Left kidney (tissue), 2 donors: Measurements from ENCODE around the gene LAMA2. TPM values are rescaled to one million over a fixed set of nuclear protein-coding genes. Genes with fewer than 3 reads are reported as not detected.

ENCODE experiments used
- DNase-seq: peaks from one replicate; pipeline ENCODE4 v3.0.0-alpha.2; 2013
- polyA plus RNA-seq: library from polyadenylated mRNA; unstranded; fragments of 120-200 nt; gene quantifications from one replicate; pipeline ENCODE4 v1.2.1, GENCODE V29; 2013; ENCODE audit not compliant: insufficient read length

Gene LAMA2
- polyA plus RNA-seq, 1 donor: 40.1 TPM

DNA sequence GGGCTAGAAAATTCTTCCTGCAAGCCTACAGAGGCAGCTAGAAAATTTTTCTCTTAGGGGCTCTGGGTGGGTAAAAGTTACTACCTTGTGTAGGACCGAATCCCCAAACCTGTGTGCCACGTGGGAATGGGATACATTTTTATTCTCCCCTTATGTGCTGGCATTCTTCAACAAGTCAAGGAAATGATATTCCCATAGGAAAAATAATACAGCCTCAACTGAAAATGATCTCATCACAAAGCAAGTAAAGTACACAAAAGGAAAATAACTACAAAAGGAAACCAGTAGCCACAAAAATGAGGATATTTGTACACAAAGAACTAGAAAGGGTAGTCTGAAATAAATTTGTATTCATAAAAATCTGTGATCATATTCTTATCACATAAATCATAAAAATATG lies 298.1 kb downstream of the LAMA2 start:
- DNase-seq: no peak

DNA sequence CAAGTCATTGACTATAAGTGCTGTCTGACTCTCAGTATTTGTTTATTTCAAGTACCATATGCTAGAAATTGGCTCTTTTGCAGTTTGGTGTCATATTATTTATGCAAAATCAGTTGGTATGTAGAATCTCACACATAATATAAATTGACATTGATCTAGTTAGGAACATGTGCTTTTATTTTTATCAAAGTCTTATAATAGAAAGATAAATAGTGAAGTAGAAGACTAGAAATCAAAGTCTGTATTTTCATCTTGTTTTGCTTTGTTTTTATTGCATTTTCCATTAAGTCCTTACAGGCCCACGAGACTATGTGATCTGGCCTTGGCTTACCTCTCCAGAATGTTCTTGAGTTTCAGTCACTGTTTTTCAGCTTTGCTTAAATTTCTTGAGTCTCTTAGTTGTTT lies 300.3 kb downstream of the LAMA2 start:
- DNase-seq: no peak

GRCh38 chr6:129183681-129184301 lies 300.9 kb downstream of the LAMA2 start:
- no peak for DNase-seq

GRCh38 chr6:129184324-129184723 lies 301.4 kb downstream of the LAMA2 start:
- DNase-seq: no peak

DNA sequence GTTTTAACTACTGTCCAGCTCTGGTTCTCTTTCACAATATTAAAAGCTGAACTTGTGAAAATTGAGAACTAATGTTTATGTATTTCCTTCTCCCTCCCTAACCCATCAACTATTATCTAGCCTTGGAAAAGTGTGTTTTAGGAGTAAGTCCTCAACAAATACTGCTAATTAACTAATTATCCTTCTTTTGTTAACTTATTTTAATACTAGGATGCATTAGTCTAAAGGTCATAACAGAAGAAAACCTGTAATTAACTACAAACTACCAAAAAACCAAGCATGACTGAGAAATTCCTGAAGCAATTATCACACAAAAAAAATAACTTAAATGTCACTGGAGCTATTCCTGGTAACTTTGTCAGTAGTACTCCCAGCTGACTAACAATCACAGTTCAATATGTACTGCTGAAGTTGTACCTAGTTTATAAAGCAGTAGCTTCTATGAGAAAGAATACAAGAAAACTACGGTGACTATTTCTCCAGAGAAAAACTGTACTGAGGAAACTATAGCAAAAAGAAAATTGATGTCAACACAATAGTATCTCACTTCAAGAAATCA lies 301.9 kb downstream of the LAMA2 start:
- no peak for DNase-seq

DNA sequence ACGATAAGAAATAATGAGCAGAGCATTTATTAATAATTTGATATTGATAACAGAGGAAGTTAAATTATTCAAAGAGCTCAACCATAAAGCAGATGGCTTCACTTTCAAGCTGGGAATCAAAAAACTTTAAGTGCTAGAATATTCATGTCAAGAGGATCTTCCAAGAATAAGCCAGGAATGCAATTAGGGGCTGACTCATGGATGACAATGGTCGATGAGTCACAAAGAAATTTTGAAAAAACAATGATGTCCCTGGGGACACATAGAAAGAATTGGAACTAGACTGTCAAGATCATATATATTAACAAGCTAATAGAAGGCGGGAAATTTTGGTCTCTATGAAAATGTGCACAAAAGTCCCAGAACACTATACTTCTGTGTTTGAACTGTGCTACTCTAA lies 304.1 kb downstream of the LAMA2 start:
- DNase-seq: no peak

- no peak for DNase-seq
These were observed 305.4 kb downstream of the LAMA2 start for GRCh38 chr6:129188306-129188705.

GRCh38 chr6:129188795-129189194 lies 305.9 kb downstream of the LAMA2 start:
- no peak for DNase-seq

GRCh38 chr6:129189266-129189665 lies 306.3 kb downstream of the LAMA2 start:
- DNase-seq: no peak

DNA sequence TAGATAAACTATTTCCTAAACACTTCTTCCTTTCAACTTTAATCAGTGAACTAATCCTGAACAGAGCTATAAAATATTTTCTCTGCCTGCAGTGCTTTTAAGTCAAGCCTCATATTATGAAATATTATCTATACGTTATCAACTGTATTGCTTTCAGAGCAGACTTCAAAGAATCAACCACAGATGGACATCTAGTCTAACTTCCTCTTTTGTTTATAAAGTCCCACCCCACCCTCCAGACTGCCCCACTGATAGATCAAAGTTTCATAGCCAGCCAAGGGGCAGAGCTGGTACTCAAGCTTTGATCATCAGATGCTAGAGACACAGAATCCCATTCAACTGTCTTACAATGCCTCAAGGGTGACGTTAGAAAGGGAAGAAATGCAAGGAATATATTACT lies 308.3 kb downstream of the LAMA2 start:
- DNase-seq: no peak

DNA sequence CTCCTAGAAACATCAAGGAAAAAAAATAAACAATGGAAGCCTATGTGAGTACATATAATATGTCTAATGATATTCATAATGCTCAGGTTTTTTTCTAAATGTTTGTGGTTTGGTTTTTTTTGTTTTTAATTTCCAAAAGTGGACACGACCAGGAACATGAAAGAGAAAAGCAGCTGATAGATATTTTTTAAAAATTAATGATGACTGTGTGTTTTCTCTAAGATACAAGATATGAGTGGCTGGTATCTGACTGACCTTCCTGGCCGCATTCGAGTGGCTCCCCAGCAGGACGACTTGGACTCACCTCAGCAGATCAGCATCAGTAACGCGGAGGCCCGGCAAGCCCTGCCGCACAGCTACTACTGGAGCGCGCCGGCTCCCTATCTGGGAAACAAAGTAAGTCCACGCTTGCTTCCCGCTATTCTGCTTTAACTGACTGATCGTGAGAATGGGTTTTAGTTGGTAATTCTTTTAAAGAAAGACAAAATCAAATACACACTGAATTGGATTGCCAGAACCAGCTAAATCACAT lies 309.6 kb downstream of the LAMA2 start:
- no peak for DNase-seq

- no peak for DNase-seq
These were observed 311.5 kb downstream of the LAMA2 start for GRCh38 chr6:129194306-129194941.

GRCh38 chr6:129195161-129195560 lies 312.2 kb downstream of the LAMA2 start:
- no peak for DNase-seq

DNA sequence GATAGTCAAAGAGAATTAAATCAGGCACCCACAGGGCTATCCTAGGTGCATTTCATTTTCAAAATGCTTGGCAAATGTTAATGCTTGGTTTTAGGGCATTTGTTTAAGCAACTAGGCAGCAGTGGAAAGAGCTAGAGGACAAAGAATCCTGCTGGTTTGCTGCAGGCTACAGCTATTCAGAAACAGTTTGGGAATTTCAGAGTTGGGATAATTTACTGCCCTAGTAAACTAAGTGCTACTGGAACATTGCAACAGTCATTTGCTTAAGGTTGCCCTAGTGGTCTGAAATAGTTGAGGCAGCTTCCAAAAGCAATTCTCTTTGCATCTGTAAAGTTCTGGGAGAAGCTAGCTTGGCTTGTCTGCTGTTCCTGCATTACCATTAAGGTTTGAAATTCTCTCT lies 312.7 kb downstream of the LAMA2 start:
- no peak for DNase-seq

DNA sequence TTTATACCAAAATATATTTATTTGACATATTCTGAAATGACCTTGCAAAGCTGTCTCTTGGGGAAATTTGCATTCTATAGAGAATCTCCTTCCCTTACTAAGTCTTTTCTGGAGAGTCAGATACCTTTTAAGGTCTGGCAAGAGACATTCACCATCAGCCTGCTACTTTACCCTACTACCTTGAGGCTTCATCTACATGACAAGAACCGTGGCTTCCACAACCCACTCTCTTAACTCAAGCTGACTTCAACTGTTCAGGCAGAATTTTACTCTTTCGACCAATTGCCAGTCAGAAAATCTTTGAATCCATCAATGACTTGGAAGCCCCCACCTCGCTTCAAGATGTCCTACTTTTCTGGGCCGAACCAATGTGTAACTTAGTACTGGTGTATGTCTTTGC lies 314.2 kb downstream of the LAMA2 start:
- DNase-seq: no peak

GRCh38 chr6:129200151-129200550 lies 317.2 kb downstream of the LAMA2 start:
- DNase-seq: no peak

- DNase-seq: no peak
These were observed 320.4 kb downstream of the LAMA2 start for GRCh38 chr6:129203190-129203900.

- DNase-seq: no peak
These were observed 323.9 kb downstream of the LAMA2 start for GRCh38 chr6:129206821-129207220.

DNA sequence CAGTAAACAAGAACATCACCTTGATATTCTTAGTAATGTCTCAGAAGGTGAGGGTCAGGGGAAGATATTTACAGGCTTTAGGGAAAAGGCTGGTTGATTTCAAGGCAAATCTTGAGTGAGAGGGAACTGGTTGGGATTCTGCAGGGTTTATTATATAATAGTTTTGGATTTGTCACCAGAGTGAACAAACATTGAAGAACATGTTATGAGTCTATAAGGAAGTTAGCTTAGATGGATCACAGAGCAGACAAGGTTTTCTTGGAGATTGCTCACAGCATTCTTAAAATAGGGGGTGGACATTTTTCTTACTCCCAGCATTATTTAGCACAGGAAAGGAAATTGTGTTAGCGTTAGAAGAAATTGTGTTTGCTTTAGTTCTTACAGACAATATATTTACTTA lies 324.9 kb downstream of the LAMA2 start:
- DNase-seq: no peak

GRCh38 chr6:129208415-129209034 lies 325.6 kb downstream of the LAMA2 start:
- no peak for DNase-seq

GRCh38 chr6:129209355-129209754 lies 326.4 kb downstream of the LAMA2 start:
- DNase-seq: no peak

DNA sequence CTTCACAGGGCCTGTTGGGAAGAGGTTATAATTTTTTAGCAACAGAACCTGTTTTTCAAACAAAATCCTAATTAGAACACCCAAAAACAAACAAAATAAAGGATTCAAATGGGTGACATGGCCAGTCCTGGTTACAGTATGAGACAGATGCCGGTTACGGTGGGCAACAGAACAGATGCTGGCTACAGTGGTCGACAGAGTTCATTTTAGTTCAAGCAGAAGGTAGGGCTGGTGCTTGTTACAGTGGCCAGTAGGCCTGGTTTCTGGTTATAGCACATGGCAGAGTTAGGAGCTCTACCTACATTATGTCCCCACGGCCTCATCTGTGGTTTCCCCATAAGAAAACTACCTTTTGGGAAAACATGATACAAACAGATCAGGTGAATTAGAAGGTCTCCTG lies 327.7 kb downstream of the LAMA2 start:
- no peak for DNase-seq

DNA sequence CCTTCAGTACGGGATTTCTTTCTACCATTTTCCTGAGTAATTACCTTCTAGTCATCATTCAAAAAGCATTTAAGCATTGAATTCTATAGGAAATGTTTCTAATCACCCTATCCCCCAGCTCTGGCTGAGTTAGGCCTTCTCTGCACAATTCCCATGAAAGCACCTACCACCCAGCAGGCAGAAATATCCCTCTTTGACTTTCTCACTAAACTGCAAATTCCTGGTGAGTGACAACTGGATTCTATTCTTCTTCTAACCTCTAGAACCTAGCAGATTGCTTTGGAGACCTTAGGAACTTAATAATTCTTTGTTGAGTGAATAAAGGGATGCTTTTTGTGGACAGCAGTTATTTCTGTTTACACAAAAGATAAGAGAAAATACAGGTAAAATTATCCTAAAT lies 328.7 kb downstream of the LAMA2 start:
- DNase-seq: no peak
